ENCODE data around the gene ZNF211.

Gene ZNF211

DNA sequence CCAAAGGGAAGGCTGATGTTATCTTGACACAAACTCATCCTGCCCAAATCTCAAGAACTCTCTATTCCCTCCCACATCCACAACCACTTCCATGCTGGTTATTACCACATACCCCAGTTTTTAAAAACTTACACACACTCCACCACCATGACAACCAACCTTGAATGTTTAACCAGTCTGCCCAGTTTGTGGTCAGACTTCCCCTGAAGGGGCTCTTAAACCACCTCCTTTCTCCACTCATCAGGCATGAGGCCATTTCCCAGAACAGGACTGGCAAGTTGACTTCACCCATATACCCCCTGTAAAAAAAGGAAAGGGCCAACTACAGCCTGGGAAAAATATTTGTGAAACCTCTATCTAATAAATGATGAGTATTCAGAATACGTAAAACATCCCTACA, 23.4 kb downstream of the ZNF211 start:
- no peak for DNase-seq

GRCh38 chr19:57664269-57665127, 31.5 kb downstream of the ZNF211 start:
- DNase-seq, result no peak

DNA sequence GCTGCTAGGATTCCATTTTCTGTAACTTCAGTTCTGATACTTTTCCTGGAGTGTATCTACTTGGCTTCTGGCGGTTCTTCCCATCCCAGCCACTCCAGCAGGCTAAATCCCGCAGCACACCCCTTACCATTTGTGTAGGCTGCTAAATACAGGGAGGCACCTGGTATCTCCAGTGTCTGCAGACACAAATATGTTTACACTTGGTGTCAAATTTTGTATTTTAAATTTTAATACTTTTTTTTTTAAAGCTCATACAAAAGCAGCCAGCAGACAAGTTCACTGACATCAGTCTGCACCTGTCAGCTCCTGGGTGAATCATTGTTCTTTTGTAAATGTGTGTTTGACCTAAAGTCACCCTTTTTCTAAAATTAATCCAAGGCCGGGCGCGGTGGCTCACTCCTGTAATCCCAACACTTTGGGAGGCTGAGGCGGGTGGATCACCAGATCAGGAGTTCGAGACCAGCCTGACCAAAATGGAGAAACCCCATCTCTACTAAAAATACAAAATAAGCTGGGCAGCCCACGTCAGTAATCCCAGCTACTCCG, 32.4 kb downstream of the ZNF211 start:
- DNase-seq, result no peak

DNA sequence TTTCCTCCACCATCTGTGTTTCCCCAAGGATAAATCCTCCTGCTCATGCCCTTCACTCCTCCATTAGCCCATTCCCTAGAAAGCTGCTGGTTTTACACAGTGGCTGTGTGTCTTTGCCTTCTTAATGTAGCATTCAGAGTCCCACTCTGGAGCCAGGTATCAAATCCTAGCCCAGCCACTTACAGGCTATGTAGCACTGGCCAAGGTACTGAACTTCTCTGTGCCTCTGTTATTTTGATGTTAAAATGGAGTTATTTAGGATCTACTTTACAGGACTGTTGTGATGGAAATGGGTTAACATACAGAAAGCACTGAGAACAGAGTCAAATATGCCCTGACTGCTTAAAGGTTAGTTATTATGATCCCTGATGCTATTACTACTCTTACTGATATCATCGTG, 34.3 kb downstream of the ZNF211 start:
- DNase-seq, result no peak

DNA sequence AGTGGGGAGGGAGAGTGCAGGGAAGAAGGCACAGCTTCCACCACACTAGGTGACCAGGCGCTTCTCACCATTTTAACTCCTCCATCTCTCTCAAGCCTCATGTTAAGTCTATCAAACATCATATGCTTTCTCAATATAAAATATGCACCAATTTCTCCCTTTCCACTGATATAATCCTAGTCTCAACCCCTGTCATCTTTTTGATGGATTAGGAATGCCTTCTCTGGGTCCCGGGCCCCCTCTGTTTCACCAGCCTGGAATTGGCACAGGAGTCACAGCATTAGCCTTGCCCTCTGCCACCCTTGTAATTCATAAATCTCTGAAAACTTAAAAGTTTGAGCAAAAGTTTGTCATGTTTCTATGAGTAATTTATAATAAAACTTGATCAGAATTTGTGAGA, 35.7 kb downstream of the ZNF211 start, which contains the start of gene ZSCAN4:
TSS of gene ZSCAN4 (plus strand) at position 301 of the 400 bp plus-strand sequence. CDS start 7,211 bp downstream, outside the sequence.
- no peak for DNase-seq

DNA sequence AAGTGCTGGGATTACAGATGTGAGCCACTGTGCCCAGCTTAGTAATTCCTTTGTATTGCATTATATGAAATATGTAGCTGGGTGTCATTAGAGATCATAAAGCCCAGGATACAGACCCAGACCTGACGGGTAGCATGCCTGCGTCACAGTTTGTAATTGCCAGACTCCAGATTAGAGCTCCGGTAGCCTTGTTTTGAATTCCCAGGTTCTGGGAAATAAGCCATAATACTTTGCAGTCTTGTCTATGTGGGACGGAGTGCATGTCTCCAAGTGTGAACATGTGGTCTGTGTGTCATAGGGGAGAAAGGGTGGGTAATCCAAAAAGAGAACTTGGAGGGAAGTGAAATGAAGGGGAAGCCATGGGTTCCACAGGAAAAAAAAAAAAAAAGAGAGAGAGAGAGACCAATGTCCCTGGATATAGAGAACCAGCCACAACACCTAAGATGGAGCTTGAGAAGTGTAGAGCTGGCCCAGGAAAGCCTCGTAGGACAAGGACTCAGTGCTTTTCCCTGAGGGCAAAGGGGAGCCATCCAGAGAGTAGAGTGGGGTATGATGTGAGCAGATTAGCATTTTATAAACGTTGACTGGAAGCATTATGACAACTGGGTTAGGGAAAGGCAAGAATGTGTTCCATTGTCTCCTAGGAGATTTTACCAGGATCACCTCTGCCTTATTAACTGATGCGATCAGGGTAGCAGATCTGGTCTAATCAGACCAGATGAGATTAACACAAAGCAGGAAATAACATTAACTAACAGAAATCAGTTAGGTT, 38.3 kb downstream of the ZNF211 start:
- DNase-seq, result no peak

GRCh38 chr19:57672466-57672865, 39.5 kb downstream of the ZNF211 start:
- no peak for DNase-seq

DNA sequence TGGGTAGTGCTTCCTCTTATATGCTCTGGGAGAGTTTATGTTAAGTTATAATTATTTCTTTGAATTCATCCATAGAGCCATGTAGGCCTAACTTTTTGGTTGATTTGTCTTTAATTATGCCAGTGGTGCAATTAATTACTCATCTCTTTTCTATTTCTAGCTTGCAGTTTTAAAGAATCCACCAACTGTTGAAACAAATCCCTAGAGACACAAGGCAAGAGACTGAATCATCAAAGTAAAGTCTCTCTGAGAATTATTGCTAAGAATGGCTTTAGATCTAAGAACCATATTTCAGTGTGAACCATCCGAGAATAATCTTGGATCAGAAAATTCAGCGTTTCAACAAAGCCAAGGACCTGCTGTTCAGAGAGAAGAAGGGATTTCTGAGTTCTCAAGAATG, 42.9 kb downstream of the ZNF211 start:
- no peak for DNase-seq

DNA sequence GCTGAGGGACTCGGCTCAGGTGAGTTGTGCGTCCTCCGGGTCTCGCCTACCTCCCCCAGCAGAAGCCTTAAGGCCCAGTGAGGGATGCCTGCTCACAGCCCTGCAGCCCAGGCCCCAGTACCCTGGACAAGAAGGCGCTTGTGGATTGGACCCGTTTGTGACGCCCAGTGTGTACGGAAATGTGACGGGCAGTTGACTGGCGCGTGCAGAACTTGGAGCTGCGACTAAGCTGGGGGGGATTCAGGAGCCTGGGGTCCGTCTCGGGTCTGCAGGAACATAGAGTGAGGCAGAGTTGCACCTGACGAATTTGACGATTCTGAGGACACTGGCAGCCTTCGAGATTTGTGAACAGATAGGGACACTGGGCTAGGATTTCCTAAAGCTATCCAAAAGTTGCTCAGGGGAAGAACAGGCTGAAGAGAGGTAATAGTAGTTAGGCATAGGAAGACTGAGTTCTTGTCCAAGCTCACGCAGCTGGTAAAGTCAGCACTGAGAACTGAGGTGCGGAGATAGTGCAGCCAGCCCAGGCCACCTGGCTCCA, 49.3 kb downstream of the ZNF211 start:
- no peak for DNase-seq

DNA sequence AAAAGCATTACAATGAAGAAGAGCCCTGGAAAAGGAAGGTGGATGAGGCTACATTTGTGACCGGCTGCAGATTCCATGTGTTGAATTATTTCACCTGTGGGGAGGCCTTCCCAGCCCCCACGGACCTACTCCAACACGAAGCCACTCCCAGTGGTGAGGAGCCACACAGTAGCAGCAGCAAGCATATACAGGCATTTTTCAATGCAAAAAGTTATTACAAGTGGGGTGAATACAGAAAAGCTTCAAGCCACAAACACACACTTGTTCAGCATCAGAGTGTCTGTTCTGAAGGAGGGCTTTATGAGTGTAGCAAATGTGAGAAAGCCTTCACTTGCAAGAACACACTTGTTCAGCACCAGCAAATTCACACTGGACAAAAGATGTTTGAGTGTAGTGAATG, 53.8 kb downstream of the ZNF211 start:
- no peak for DNase-seq

- DNase-seq, result no peak
Measured at GRCh38 chr19:57687363-57688010, 54.5 kb downstream of the ZNF211 start.

- DNase-seq, result peak in 1 of 5 experiments; percentile 15
Measured at GRCh38 chr19:57688011-57688763, 55.2 kb downstream of the ZNF211 start.

DNA sequence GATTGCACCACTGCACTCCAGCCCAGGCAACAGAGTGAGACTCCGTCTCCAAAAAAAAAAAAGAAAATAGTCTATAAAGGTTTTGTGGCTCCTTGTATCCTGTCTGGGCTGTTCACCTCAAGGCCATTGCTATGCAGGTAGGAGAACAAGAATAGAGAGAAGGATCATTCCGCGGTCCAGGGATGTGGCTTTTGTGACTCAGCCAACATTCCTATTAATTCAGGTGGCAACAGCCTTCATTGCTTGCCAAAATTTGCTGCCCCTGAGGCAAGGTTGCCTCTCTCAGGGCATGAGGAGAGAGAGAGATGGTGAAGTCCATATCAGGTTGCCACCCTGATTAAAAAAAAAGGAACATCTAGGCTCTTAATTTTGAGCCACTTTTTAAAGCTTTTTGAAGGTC, 56.8 kb downstream of the ZNF211 start:
- DNase-seq, result no peak
